ENCODE results near the gene CMTM4. TPM values are rescaled to one million over a fixed set of nuclear protein-coding genes. Genes with fewer than 3 reads are reported as not detected.

The CMTM4 gene
- total and polyA plus RNA-seq, 2 of the 4 experiments (the other 2 are of a cell fraction), result 9.0 to 14.5 TPM

GRCh38 chr16:66717112-66717675 is 20.7 kb upstream of the CMTM4 start:
- WGBS, 2 experiments (ENCODE audit: extremely low coverage in 2 of 2, insufficient read length in 1 of 2), result 50% methylated on average over 1 of the region's 12 CpGs; no CpG with 5 or more reads in 1 of the 2 experiments
- Histone ChIP-seq H3K18ac (ENCODE audit: low read depth, low read length) (no peak overlapping the region), H2BK20ac (ENCODE audit: low read depth, low read length) (no peak overlapping the region), H3K27me3 (ENCODE audit: control insufficient read depth, insufficient read depth, low read length) (no peaks in the 10 kb centered on the region), H3K4ac (ENCODE audit: low read depth, low read length) (peak overlapping the region; percentile 30), H3K4me3 (ENCODE audit: insufficient read depth, low read depth, low read length) (no peak overlapping the region), H3K9me1 (ENCODE audit: insufficient read depth, low read length) (peaks cover 6% of the 10 kb centered on the region), H2AK9ac (replicated peaks; ENCODE audit: low read depth, low read length, poor library complexity) (peak overlapping the region; percentile 30), H3K27ac (ENCODE audit: insufficient read depth, low read length) (no peak overlapping the region), H4K91ac (ENCODE audit: insufficient read depth, low read depth, low read length) (no peak overlapping the region), H3K4me1 (ENCODE audit: control insufficient read depth, insufficient read depth, low read length) (peaks cover 7% of the 10 kb centered on the region), H4K20me1 (ENCODE audit: insufficient read depth, low read length) (peaks cover 3% of the 10 kb centered on the region; the same call in 1 of the 2 replicates), H3K4me2 (ENCODE audit: low read depth, low read length) (no peak overlapping the region), H3K9ac (ENCODE audit: low read depth, low read length) (no peak overlapping the region), H2AFZ (replicated peaks; ENCODE audit: low read length, poor library complexity) (peak overlapping the region; percentile 71), H3K36me3 (ENCODE audit: control insufficient read depth, insufficient read depth, low read length) (peaks cover 5% of the 10 kb centered on the region; the same call in 1 of the 2 replicates), H2AK5ac (ENCODE audit: low read depth, low read length) (peak overlapping the region; percentile 28; the same call in 1 of the 2 replicates), H2BK15ac (ENCODE audit: low read depth, low read length) (no peak overlapping the region), H2BK120ac (ENCODE audit: low read depth, low read length) (0 out of 2 replicates have a peak overlapping the region, but pooled peaks have one; percentile 20), H3K9me3 (ENCODE audit: control insufficient read depth, insufficient read depth, low read length) (no peaks in the 10 kb centered on the region), H2BK5ac (ENCODE audit: low read depth, low read length, poor library complexity, severe bottlenecking) (no peak overlapping the region), H4K8ac (ENCODE audit: low read depth in 2 of 2, low read length in 2 of 2) (peak overlapping the region in 1 of 2 experiments; percentile 50; a peak in 2 of 4 replicates), H4K5ac (ENCODE audit: low read depth, low read length) (no peak overlapping the region), H3K23ac (ENCODE audit: low read depth, low read length) (no peak overlapping the region), H3K56ac (ENCODE audit: extremely low read depth, insufficient read depth, low read length) (no peak overlapping the region), H3K14ac (replicated peaks; ENCODE audit: low read depth, low read length) (peak overlapping the region; percentile 0; the same call in 1 of the 2 replicates), H3K79me1 (ENCODE audit: low read depth in 1 of 2, low read length in 2 of 2) (peaks cover 0 to 2% of the 10 kb centered on the region in 2 experiments; a peak in 1 of 4 replicates)
- TF ChIP-seq CEBPB (IDR thresholded peaks at IDR 0.05; ENCODE audit: low read depth, low read length), result no peak
- TF ChIP-seq RCOR1 (IDR thresholded peaks at IDR 0.05; ENCODE audit: insufficient replicate concordance, low read length), result no peak
- TF ChIP-seq MXI1 (IDR thresholded peaks at IDR 0.05; ENCODE audit: borderline replicate concordance, low read depth, low read length), result 0 out of 2 replicates have a peak, but pooled peaks have one; percentile 25
- TF ChIP-seq POLR2A (IDR thresholded peaks at IDR 0.05; ENCODE audit: low read depth, low read length), result no peak
- TF ChIP-seq CTCF (conservative IDR thresholded peaks at IDR 0.05; ENCODE audit: low read depth, low read length), result peak; percentile 52
- peak; percentile 3; the same call in 1 of the 2 replicates for TF ChIP-seq SMC3 (IDR thresholded peaks at IDR 0.05; ENCODE audit: low read depth, low read length)
- peak; percentile 36 for TF ChIP-seq RAD21 (IDR thresholded peaks at IDR 0.05; ENCODE audit: low read length)
- 0 out of 2 replicates have a peak, but pooled peaks have one; percentile 12 for TF ChIP-seq MAZ (IDR thresholded peaks at IDR 0.05; ENCODE audit: borderline replicate concordance, low read depth, low read length)
- no peak for TF ChIP-seq CHD1 (IDR thresholded peaks at IDR 0.05; ENCODE audit: low read depth, low read length)
- 0 out of 2 replicates have a peak, but pooled peaks have one; percentile 8 for TF ChIP-seq MAFK (IDR thresholded peaks at IDR 0.05; ENCODE audit: low read depth, low read length)
- TF ChIP-seq RFX5 (IDR thresholded peaks at IDR 0.05; ENCODE audit: low read depth, low read length), result peak; percentile 81
- dilution Hi-C loops (cut with HindIII; ENCODE audit: low sequenced_read_pairs, unreplicated experiment), result no loop called here
- in situ Hi-C loops (cut with MboI; ENCODE audit: low sequenced_read_pairs), result no loop called here
- intact Hi-C loops (cut with micrococcal nuclease), result loop anchor here (1.0 kb wide), 1 partner anchor 109 kb away; no protein-coding TSS in a partner anchor
- ChIA-PET POLR2A (ENCODE audit: unreplicated experiment) (no interaction called here), CTCF (interaction anchor here (0.6 kb wide), 1 partner anchor 319 kb away, joined by 3 read pairs; no protein-coding TSS in a partner anchor)
- BruUV-seq (replicated peaks), result no TSS peak
- DNase-seq (peak; percentile 88), ATAC-seq (ENCODE audit: low read depth) (peak; percentile 67)

Measured in IMR-90 (cell line).